Neural progenitor cell (in vitro differentiated cells): ENCODE measurements around the gene MPZL3. TPM values are rescaled to one million over a fixed set of nuclear protein-coding genes. Genes with fewer than 3 reads are reported as not detected.

Source experiments
- DNase-seq: peaks from one replicate; pipeline ENCODE4 v3.0.0-alpha.2; 2016; ENCODE audit warnings: low spot score
- H2AFZ ChIP-seq: fragments of 200-600 bp; sonication (generic); replicated peaks from 2 replicates; pipeline ENCODE4 v1.6.1; 2016; ENCODE audit warnings: antibody characterized with exemption
- H3F3A ChIP-seq: fragments of 200-600 bp; sonication (generic); 2 replicates; pipeline ENCODE4 v1.6.1; 2016; ENCODE audit warnings: antibody characterized with exemption, low read depth
- H3K27ac ChIP-seq: fragments of 200-600 bp; sonication (generic); 2 replicates; pipeline ENCODE4 v1.5.1; 2016; ENCODE audit warnings: mild to moderate bottlenecking
- H3K27me3 ChIP-seq: fragments of 200-600 bp; sonication (generic); 2 replicates; pipeline ENCODE4 v1.6.1; 2016; ENCODE audit warnings: mild to moderate bottlenecking, moderate library complexity
- H3K36me3 ChIP-seq: fragments of 200-600 bp; sonication (generic); 2 replicates; pipeline ENCODE4 v1.5.1; 2016
- H3K4me1 ChIP-seq: fragments of 200-600 bp; sonication (generic); 2 replicates; pipeline ENCODE4 v1.6.1; 2016; ENCODE audit warnings: mixed run types
- H3K4me2 ChIP-seq: fragments of 200-600 bp; sonication (generic); 2 replicates; pipeline ENCODE4 v1.6.1; 2016
- H3K4me3 ChIP-seq: fragments of 200-600 bp; sonication (generic); 2 replicates; pipeline ENCODE4 v1.5.1; 2016
- H3K79me2 ChIP-seq: fragments of 200-600 bp; sonication (generic); 2 replicates; pipeline ENCODE4 v1.6.1; 2016; ENCODE audit warnings: low read depth
- H3K9ac ChIP-seq: fragments of 200-600 bp; sonication (generic); 2 replicates; pipeline ENCODE4 v1.6.1; 2016
- H3K9me3 ChIP-seq: fragments of 200-600 bp; sonication (generic); 2 replicates; pipeline ENCODE4 v1.5.1; 2016; ENCODE audit warnings: low read depth
- H4K20me1 ChIP-seq: fragments of 200-600 bp; sonication (generic); 2 replicates; pipeline ENCODE4 v1.6.1; 2016; ENCODE audit warnings: low read depth
- H3K27ac Mint-ChIP-seq: 3 replicates; pipeline ENCODE4 v1.8.0; 2021; ENCODE audit warnings: mixed read lengths
- H3K27me3 Mint-ChIP-seq: 2 replicates; pipeline ENCODE4 v1.8.0; 2022; ENCODE audit warnings: low read depth, mild to moderate bottlenecking, inconsistent platforms, moderate library complexity, mixed read lengths; ENCODE audit not compliant: insufficient read depth
- H3K36me3 Mint-ChIP-seq: 3 replicates; pipeline ENCODE4 v1.8.0; 2021; ENCODE audit warnings: mixed read lengths
- H3K4me1 Mint-ChIP-seq: 3 replicates; pipeline ENCODE4 v1.8.0; 2021; ENCODE audit warnings: mixed read lengths
- H3K4me3 Mint-ChIP-seq: 3 replicates; pipeline ENCODE4 v1.8.0; 2021; ENCODE audit warnings: mild to moderate bottlenecking, moderate library complexity, mixed read lengths
- H3K9me3 Mint-ChIP-seq: 3 replicates; pipeline ENCODE4 v1.8.0; 2020; ENCODE audit warnings: mixed read lengths
- EZH2 ChIP-seq: fragments of 200-600 bp; sonication (generic); IDR thresholded peaks from 2 replicates; pipeline ENCODE4 v1.6.1; 2017; ENCODE audit warnings: antibody characterized with exemption, mild to moderate bottlenecking, moderate library complexity
- EZH2phosphoT487 ChIP-seq: fragments of 200-600 bp; sonication (generic); IDR thresholded peaks from 2 replicates; pipeline ENCODE4 v1.6.1; 2017; ENCODE audit warnings: antibody characterized with exemption
- total RNA-seq: library from RNA; depleted of rRNA; stranded (reverse); fragments of >200 nt; gene quantifications from 2 replicates; pipeline ENCODE4 v1.2.3, GENCODE V29; 2015; ENCODE audit warnings: low replicate concordance
- TF ChIP-seq, protein P1 (sequence below): fragments of 200-600 bp; sonication (generic); IDR thresholded peaks from 2 replicates; pipeline ENCODE4 v1.5.1; 2017; ENCODE audit warnings: antibody characterized with exemption, mild to moderate bottlenecking

MPZL3 gene
- total RNA-seq, 1 donor from 2014 or later, result 5.7 TPM

DNA sequence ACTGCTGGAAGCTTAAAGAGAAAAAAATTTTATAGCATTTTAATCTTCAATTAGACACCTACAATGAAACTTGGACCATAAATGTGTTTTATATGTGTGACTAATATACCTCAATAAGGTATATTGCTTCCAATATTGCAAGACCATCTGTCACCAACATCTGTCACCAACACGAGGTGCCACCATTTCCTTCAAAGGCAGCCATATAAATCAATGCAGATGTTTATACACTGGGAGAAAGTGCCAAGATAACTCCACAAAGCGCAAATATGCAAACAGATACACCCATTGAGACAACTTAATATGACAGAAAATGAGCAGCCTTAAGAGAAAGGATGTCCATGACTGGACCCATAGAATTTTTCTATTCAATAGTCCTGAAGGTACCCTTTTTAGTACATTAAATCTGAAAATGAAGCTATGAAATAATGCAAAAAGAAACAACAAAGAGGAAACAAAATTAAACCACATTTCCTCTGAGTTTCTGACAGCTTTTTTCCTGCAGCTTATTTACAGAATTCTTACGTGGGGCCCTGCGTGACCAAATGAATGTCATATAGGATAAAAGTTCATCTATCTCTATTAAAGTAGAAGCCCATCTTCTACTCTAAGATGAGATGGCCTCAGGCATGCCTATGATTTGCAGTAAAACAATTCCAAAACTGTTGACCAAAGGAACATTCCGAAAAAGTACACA lies 12.5 kb downstream of the MPZL3 start:
- H3K27me3 Mint-ChIP-seq, result peaks cover 3% of the 10 kb centered on the region

DNA sequence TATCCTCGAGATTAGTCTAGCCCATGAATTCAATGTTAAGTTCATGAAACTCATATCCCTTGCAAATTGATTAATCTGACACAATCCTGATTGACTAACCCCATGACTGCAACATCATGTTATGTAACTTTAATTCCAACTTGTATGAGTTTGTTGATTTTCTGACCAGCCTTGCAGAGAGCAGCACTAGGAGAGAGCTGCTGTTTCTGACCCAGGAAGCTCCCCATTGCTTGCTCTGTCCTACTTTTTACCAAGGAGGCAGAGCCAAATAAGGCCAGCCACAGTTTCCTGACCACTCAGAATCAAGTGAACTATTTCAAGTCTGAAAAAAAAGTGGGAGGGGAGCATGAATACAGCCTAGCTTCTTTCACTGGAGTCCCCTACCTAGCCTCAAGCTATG lies 13.2 kb downstream of the MPZL3 start:
- H3K4me1 ChIP-seq, result no peaks in the 10 kb centered on the region
- no peaks in the 10 kb centered on the region for H4K20me1 ChIP-seq
- peaks cover 3% of the 10 kb centered on the region for H3K27me3 Mint-ChIP-seq
- no peak overlapping the region for H3K4me3 ChIP-seq
- H3K36me3 ChIP-seq, result no peaks in the 10 kb centered on the region
- H3F3A ChIP-seq, result no peaks in the 10 kb centered on the region
- no peak overlapping the region for H3K4me2 ChIP-seq
- no peak overlapping the region for H3K27ac ChIP-seq
- TF ChIP-seq, protein P1, sequence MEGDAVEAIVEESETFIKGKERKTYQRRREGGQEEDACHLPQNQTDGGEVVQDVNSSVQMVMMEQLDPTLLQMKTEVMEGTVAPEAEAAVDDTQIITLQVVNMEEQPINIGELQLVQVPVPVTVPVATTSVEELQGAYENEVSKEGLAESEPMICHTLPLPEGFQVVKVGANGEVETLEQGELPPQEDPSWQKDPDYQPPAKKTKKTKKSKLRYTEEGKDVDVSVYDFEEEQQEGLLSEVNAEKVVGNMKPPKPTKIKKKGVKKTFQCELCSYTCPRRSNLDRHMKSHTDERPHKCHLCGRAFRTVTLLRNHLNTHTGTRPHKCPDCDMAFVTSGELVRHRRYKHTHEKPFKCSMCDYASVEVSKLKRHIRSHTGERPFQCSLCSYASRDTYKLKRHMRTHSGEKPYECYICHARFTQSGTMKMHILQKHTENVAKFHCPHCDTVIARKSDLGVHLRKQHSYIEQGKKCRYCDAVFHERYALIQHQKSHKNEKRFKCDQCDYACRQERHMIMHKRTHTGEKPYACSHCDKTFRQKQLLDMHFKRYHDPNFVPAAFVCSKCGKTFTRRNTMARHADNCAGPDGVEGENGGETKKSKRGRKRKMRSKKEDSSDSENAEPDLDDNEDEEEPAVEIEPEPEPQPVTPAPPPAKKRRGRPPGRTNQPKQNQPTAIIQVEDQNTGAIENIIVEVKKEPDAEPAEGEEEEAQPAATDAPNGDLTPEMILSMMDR, result no peak
- TF ChIP-seq EZH2 (no peak), EZH2phosphoT487 (no peak)
- H3K27me3 ChIP-seq, result peaks cover 11% of the 10 kb centered on the region
- H2AFZ ChIP-seq, result no peak overlapping the region
- no peaks in the 10 kb centered on the region for H3K9me3 ChIP-seq
- no peaks in the 10 kb centered on the region for H3K9me3 Mint-ChIP-seq
- DNase-seq, result no peak
- H3K4me3 Mint-ChIP-seq, result no peak overlapping the region
- H3K9ac ChIP-seq, result no peak overlapping the region
- H3K36me3 Mint-ChIP-seq, result no peaks in the 10 kb centered on the region
- H3K27ac Mint-ChIP-seq, result no peak overlapping the region
- H3K4me1 Mint-ChIP-seq, result no peaks in the 10 kb centered on the region
- H3K79me2 ChIP-seq, result no peaks in the 10 kb centered on the region

More for the DNA sequence above, 12.5 kb downstream of the MPZL3 start:
- H3K27ac ChIP-seq, result no peak overlapping the region
- H3K79me2 ChIP-seq, result no peaks in the 10 kb centered on the region
- H3K27ac Mint-ChIP-seq, result no peak overlapping the region
- no peaks in the 10 kb centered on the region for H3K4me1 ChIP-seq
- no peaks in the 10 kb centered on the region for H3K9me3 Mint-ChIP-seq
- no peaks in the 10 kb centered on the region for H3K4me1 Mint-ChIP-seq
- H4K20me1 ChIP-seq, result no peaks in the 10 kb centered on the region
- H2AFZ ChIP-seq, result no peak overlapping the region
- no peaks in the 10 kb centered on the region for H3K36me3 Mint-ChIP-seq
- TF ChIP-seq EZH2phosphoT487 (no peak), EZH2 (no peak)
- TF ChIP-seq, protein P1, result no peak
- no peak overlapping the region for H3K4me2 ChIP-seq
- H3F3A ChIP-seq, result no peaks in the 10 kb centered on the region
- H3K9ac ChIP-seq, result no peak overlapping the region
- DNase-seq, result no peak
- no peak overlapping the region for H3K4me3 ChIP-seq
- peaks cover 17% of the 10 kb centered on the region for H3K27me3 ChIP-seq
- no peaks in the 10 kb centered on the region for H3K9me3 ChIP-seq
- no peak overlapping the region for H3K4me3 Mint-ChIP-seq
- no peaks in the 10 kb centered on the region for H3K36me3 ChIP-seq

DNA sequence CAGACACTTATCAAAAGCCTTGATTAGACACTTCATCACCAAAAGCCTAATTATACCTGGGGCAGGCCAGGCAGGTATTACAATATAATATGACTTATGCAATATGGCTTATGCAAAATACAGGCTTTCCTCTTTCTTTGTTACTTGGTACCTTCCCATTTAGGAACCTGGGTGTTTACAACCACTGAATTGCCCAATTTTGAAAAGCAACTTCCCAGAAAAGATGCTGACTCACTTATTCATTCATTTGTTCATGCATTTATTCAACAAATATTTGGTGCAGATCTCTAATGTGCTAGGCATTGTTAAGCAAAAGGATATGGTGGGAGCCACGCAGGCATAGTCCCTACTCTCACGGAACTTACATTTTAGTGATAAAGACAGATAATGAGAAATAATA lies 13.7 kb downstream of the MPZL3 start:
- Histone ChIP-seq H3K9ac (no peak overlapping the region), H3F3A (no peaks in the 10 kb centered on the region), H3K4me2 (no peak overlapping the region), H3K27ac (no peak overlapping the region), H3K9me3 (no peaks in the 10 kb centered on the region), H3K4me1 (no peaks in the 10 kb centered on the region), H3K4me3 (no peak overlapping the region), H3K27me3 (peaks cover 9% of the 10 kb centered on the region), H4K20me1 (no peaks in the 10 kb centered on the region), H2AFZ (no peak overlapping the region), H3K36me3 (no peaks in the 10 kb centered on the region), H3K79me2 (no peaks in the 10 kb centered on the region)
- Mint-ChIP-seq H3K4me1 (no peaks in the 10 kb centered on the region), H3K4me3 (no peak overlapping the region), H3K9me3 (no peaks in the 10 kb centered on the region), H3K27me3 (peaks cover 3% of the 10 kb centered on the region), H3K36me3 (no peaks in the 10 kb centered on the region), H3K27ac (no peak overlapping the region)
- TF ChIP-seq EZH2phosphoT487, result no peak
- TF ChIP-seq, protein P1, result no peak
- TF ChIP-seq EZH2, result no peak
- DNase-seq, result no peak
